Panc1 (cell line): ENCODE data around the gene SLC37A1.

Experiments used
- CTCF ChIP-seq: fragments of 450-650 bp; IDR thresholded peaks from 2 replicates; pipeline ENCODE4 v1.5.1; 2017; ENCODE audit warnings: mild to moderate bottlenecking
- SIN3A ChIP-seq: IDR thresholded peaks from 2 replicates; pipeline ENCODE4 v1.6.1; 2012; ENCODE audit warnings: low read depth, mild to moderate bottlenecking, low read length, moderate library complexity, borderline replicate concordance; ENCODE audit not compliant: insufficient read depth
- TCF7L2 ChIP-seq: IDR thresholded peaks from 2 replicates; pipeline ENCODE4 v1.6.1; 2011; ENCODE audit warnings: mild to moderate bottlenecking, low read depth, low read length, inconsistent platforms

- TF ChIP-seq CTCF (no peak), SIN3A (no peak), TCF7L2 (no peak)
Measured at GRCh38 chr21:42607525-42608102, 94.0 kb downstream of the SLC37A1 start.
